Mesenchymal stem cell (in vitro differentiated cells and primary cell): ENCODE results near the gene ATF4.

Experiments
- DNase-seq: peaks from one replicate; pipeline ENCODE4 v3.0.0-alpha.2; 2013
- H2AFZ ChIP-seq: one replicate; pipeline ENCODE4 v1.6.1; 2013; ENCODE audit warnings: low read depth, mild to moderate bottlenecking, control low read depth, inconsistent platforms, low read length, moderate library complexity
- H2AK5ac ChIP-seq: 2 replicates; pipeline ENCODE4 v1.6.1; 2013; ENCODE audit warnings: low read length, moderate library complexity, mild to moderate bottlenecking, inconsistent platforms; ENCODE audit not compliant: severe bottlenecking
- H2BK120ac ChIP-seq: one replicate; pipeline ENCODE4 v1.6.1; 2013; ENCODE audit warnings: low read depth, mild to moderate bottlenecking, inconsistent platforms, low read length, moderate library complexity
- H2BK12ac ChIP-seq, 2 experiments: one replicate each; pipeline ENCODE4 v1.6.1; 2013; ENCODE audit warnings: inconsistent platforms in 2 of 2, low read length in 2 of 2, mild to moderate bottlenecking in 2 of 2, moderate library complexity in 2 of 2, control low read depth in 1 of 2
- H2BK15ac ChIP-seq: one replicate; pipeline ENCODE4 v1.6.1; 2013; ENCODE audit warnings: mild to moderate bottlenecking, low read depth, inconsistent platforms; ENCODE audit not compliant: poor library complexity, severe bottlenecking
- H2BK5ac ChIP-seq: 2 replicates; pipeline ENCODE4 v1.6.1; 2013; ENCODE audit warnings: low read depth, mild to moderate bottlenecking, low read length, control low read depth, inconsistent platforms; ENCODE audit not compliant: poor library complexity, severe bottlenecking
- H3K14ac ChIP-seq, 2 experiments: one replicate each; pipeline ENCODE4 v1.6.1; 2013; ENCODE audit warnings: inconsistent platforms in 2 of 2, low read length in 2 of 2, control low read depth in 1 of 2, mild to moderate bottlenecking in 1 of 2, moderate library complexity in 1 of 2
- H3K18ac ChIP-seq, 2 experiments: one replicate each; pipeline ENCODE4 v1.6.1; 2013; ENCODE audit warnings: inconsistent platforms in 2 of 2, low read length in 2 of 2, control low read depth in 1 of 2, low read depth in 1 of 2, mild to moderate bottlenecking in 1 of 2
- H3K23ac ChIP-seq, 2 experiments: one replicate each; pipeline ENCODE4 v1.6.1; 2013; ENCODE audit warnings: inconsistent platforms in 2 of 2, low read length in 2 of 2, mild to moderate bottlenecking in 2 of 2, moderate library complexity in 2 of 2, control low read depth in 1 of 2
- H3K27ac ChIP-seq: 2 replicates; pipeline ENCODE4 v1.5.1; 2013; ENCODE audit warnings: mild to moderate bottlenecking, moderate library complexity, low read length, control low read depth, inconsistent platforms; ENCODE audit not compliant: poor library complexity, severe bottlenecking
- H3K27me3 ChIP-seq, 2 experiments: 2 replicates each; pipeline versions ENCODE4 v1.6.1 to v1.7.0; 2013; ENCODE audit warnings: low read length in 2 of 2, mild to moderate bottlenecking in 2 of 2, moderate library complexity in 2 of 2, control low read depth in 1 of 2, inconsistent platforms in 1 of 2; ENCODE audit not compliant: control insufficient read depth in 1 of 2, insufficient read depth in 1 of 2
- H3K36me3 ChIP-seq, 2 experiments: 2 replicates each; pipeline versions ENCODE4 v1.6.1 to v1.7.0; 2013; ENCODE audit warnings: low read length in 2 of 2, control low read depth in 1 of 2, inconsistent platforms in 1 of 2, low read depth in 1 of 2, mild to moderate bottlenecking in 1 of 2; ENCODE audit not compliant: insufficient read depth in 2 of 2, control insufficient read depth in 1 of 2
- H3K4ac ChIP-seq, 2 experiments: one replicate each; pipeline ENCODE4 v1.6.1; 2013; ENCODE audit warnings: inconsistent platforms in 2 of 2, low read length in 2 of 2, mild to moderate bottlenecking in 2 of 2, moderate library complexity in 2 of 2, control low read depth in 1 of 2, low read depth in 1 of 2
- H3K4me1 ChIP-seq: 2 replicates; pipeline ENCODE4 v1.6.1; 2013; ENCODE audit warnings: low read depth, low read length, control low read depth; ENCODE audit not compliant: control insufficient read depth, insufficient read depth
- H3K4me2 ChIP-seq: 2 replicates; pipeline ENCODE4 v1.6.1; 2013; ENCODE audit warnings: low read length, mild to moderate bottlenecking, inconsistent platforms; ENCODE audit not compliant: poor library complexity, severe bottlenecking
- H3K4me3 ChIP-seq, 2 experiments: 2 replicates each; pipeline versions ENCODE4 v1.5.1 to v1.7.0; 2013; ENCODE audit warnings: low read length in 2 of 2, mild to moderate bottlenecking in 2 of 2, control low read depth in 1 of 2, low read depth in 1 of 2; ENCODE audit not compliant: insufficient read depth in 1 of 2
- H3K79me1 ChIP-seq: replicated peaks from 2 replicates; pipeline ENCODE4 v1.6.1; 2013; ENCODE audit warnings: mild to moderate bottlenecking, control low read depth, low read length, inconsistent platforms; ENCODE audit not compliant: poor library complexity, severe bottlenecking
- H3K9ac ChIP-seq: 2 replicates; pipeline ENCODE4 v1.7.0; 2013; ENCODE audit warnings: mild to moderate bottlenecking, low read length, moderate library complexity
- H3K9me3 ChIP-seq: 2 replicates; pipeline ENCODE4 v1.7.0; 2013; ENCODE audit warnings: mild to moderate bottlenecking, low read length; ENCODE audit not compliant: control insufficient read depth
- H4K8ac ChIP-seq: one replicate; pipeline ENCODE4 v1.6.1; 2013; ENCODE audit warnings: inconsistent platforms, mild to moderate bottlenecking, low read length, moderate library complexity
- H4K91ac ChIP-seq: one replicate; pipeline ENCODE4 v1.6.1; 2013; ENCODE audit warnings: mild to moderate bottlenecking, low read length, inconsistent platforms
- WGBS: methylation state at CpG from one replicate; pipeline ENCODE4 v1.1.7; 2013; ENCODE audit warnings: mixed read lengths; 5-methylcytosine and 5-hydroxymethylcytosine counted together

ATF4 gene

DNA sequence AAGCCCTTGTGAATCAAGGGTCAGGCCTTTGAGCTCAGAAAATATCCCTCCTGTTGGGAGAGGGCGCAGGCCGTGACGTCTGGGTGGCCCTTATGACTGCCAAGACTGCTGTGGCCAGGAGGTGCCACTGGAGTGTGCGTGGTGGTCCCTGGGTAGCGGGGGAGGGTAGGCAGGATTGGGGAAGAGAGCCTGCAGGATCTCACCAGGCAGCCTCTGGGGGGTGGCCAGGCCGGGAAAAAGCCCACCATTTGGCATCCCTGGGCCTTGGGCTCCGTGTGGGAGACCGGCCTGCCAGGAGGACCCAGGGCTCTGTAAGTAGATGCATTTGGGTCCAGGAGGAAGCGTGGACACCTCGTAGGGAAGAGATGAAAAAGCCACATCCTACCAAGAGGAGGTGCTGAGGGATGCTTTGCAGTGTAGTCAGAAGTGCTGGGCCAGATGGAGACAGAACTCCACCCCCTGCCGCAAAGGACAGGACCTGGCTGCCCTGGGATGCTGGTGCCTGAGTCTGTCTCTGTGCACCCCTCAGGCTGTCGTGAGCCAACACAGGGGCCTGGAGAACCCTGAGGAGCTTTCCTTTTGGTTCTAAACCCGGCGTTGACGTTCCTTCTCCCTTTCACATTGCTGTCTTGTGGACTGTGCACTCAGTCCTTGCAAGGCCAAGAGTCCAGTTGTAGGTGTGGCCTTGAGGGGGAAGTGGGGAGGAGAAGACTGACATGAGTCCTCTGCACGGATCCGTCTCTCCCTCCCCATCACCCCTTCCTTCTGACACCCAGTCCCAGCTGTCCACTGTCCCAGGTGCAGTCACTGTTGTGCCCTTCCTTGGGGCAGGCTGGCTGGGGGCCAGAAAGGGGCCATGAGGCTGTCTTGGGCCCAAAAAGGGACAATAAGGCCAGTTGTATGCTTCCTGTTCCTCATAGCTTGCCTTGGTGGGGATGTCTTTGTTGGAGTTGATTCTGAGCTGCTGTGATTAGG, 31.0 kb upstream of the ATF4 start:
- H4K91ac ChIP-seq: no peak overlapping the region
- peaks cover 0 to 9% of the 10 kb centered on the region in 2 experiments for H3K36me3 ChIP-seq
- H3K14ac ChIP-seq: no peak overlapping the region
- H3K4ac ChIP-seq: no peak overlapping the region
- no peak overlapping the region for H3K4me3 ChIP-seq
- no peak overlapping the region for H3K4me2 ChIP-seq
- H3K18ac ChIP-seq: no peak overlapping the region
- no peak overlapping the region for H3K9ac ChIP-seq
- no peak overlapping the region for H2BK15ac ChIP-seq
- peak overlapping the region; percentile 19 for H4K8ac ChIP-seq
- H3K27me3 ChIP-seq: no peaks in the 10 kb centered on the region
- no peaks in the 10 kb centered on the region for H3K4me1 ChIP-seq
- no peak overlapping the region for H3K27ac ChIP-seq
- 91% methylated on average over 14 of the region's 17 CpGs for WGBS
- no peak overlapping the region for H2AK5ac ChIP-seq
- no peaks in the 10 kb centered on the region for H3K79me1 ChIP-seq
- no peak overlapping the region for H2BK120ac ChIP-seq
- no peak for DNase-seq
- H2AFZ ChIP-seq: no peak overlapping the region
- no peak overlapping the region for H2BK5ac ChIP-seq
- no peaks in the 10 kb centered on the region for H3K9me3 ChIP-seq
- H2BK12ac ChIP-seq: no peak overlapping the region
- H3K23ac ChIP-seq: no peak overlapping the region

DNA sequence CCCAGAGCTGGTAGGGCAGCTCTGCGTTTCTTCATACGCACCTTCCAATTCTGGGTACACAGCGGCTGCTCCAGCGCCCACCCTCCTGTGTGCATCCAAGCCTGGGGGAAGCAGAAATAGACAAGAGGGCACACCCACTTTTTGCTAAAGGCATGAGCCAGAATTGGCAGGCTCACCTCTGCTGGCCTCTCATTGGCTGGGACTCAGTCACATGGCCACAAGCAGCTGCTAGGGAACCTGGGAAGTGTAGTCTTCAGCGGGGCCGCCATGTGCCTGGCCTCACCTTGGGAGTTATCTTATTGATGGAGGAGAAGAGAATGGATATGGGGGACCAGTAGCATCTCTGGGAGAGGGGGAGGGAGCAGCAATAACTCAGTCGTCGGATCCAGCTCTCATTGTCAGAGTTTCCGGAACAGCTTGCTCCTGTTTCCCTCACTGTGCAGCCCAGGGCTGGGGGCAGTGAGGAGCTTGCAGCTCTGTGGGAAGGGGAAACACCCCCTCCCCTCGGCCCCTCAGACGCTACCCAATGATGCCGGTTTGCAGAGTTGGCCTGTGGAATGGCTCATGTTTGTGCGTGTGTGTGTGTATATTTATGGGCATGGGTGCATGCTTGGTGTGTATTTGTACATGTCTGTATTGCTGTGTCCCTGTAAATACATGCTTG, 30.1 kb upstream of the ATF4 start:
- no peak overlapping the region for H2BK15ac ChIP-seq
- H3K79me1 ChIP-seq: no peaks in the 10 kb centered on the region
- no peak overlapping the region for H4K91ac ChIP-seq
- H3K4me1 ChIP-seq: no peaks in the 10 kb centered on the region
- H3K14ac ChIP-seq: no peak overlapping the region
- H3K27me3 ChIP-seq: no peaks in the 10 kb centered on the region
- peaks cover 0 to 9% of the 10 kb centered on the region in 2 experiments for H3K36me3 ChIP-seq
- no peak overlapping the region for H2AK5ac ChIP-seq
- H3K27ac ChIP-seq: no peak overlapping the region
- H3K4me3 ChIP-seq: no peak overlapping the region
- no peak overlapping the region for H2BK120ac ChIP-seq
- H4K8ac ChIP-seq: peak overlapping the region; percentile 27
- 64% methylated on average over 13 of the region's 13 CpGs for WGBS
- no peak overlapping the region for H3K4me2 ChIP-seq
- peak; percentile 46 for DNase-seq
- H2AFZ ChIP-seq: no peak overlapping the region
- H3K23ac ChIP-seq: no peak overlapping the region
- H3K9me3 ChIP-seq: no peaks in the 10 kb centered on the region
- no peak overlapping the region for H3K9ac ChIP-seq
- H2BK5ac ChIP-seq: no peak overlapping the region
- H3K4ac ChIP-seq: no peak overlapping the region
- no peak overlapping the region for H2BK12ac ChIP-seq
- no peak overlapping the region for H3K18ac ChIP-seq

DNA sequence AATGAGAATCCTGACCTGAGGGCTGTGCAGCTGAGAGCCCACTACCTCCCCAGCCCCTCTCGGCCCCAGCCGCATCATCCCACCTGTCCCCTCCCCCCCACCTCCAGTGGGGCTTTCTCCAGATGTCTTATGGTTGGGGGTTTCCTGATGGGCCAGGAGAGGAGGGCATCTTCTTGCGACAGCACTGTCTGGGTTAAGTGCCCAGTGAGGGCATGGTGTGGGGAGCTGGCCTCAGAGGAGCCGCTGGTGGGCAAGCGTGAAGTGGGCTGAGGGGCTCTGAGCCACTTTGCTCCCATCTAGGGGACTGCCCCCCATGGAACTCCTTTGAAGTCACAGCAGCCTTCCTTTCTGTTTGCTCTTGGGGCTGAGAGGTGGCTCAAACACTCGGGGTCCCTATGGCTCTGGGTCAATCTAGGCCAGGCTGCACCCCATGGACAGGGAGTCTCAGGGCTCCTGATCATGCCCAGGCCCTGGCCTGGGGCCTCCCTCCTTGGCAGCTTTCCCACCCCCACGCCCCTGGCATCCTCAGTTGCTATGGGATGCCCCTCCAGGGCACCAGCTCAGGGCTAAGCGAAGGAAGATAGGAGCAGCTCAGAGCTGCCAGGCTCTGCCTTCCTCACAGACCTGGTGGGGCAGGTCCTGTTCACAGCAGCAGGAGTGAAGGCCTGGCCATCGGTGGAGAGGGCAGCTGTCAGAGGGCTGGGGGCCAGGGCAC, 29.2 kb upstream of the ATF4 start:
- no peak overlapping the region for H3K9ac ChIP-seq
- no peak overlapping the region for H2BK15ac ChIP-seq
- H3K79me1 ChIP-seq: no peaks in the 10 kb centered on the region
- H3K36me3 ChIP-seq: peaks cover 0 to 9% of the 10 kb centered on the region in 2 experiments
- WGBS: 71% methylated on average over 7 of the region's 9 CpGs
- H3K14ac ChIP-seq: no peak overlapping the region
- no peak overlapping the region for H2BK5ac ChIP-seq
- no peak overlapping the region for H2BK12ac ChIP-seq
- H3K4me2 ChIP-seq: no peak overlapping the region
- no peak overlapping the region for H3K18ac ChIP-seq
- no peak overlapping the region for H3K4me3 ChIP-seq
- H3K27me3 ChIP-seq: no peaks in the 10 kb centered on the region
- H4K91ac ChIP-seq: no peak overlapping the region
- H3K27ac ChIP-seq: no peak overlapping the region
- H4K8ac ChIP-seq: no peak overlapping the region
- no peak overlapping the region for H2AFZ ChIP-seq
- no peak overlapping the region for H3K23ac ChIP-seq
- DNase-seq: no peak
- no peaks in the 10 kb centered on the region for H3K4me1 ChIP-seq
- no peak overlapping the region for H2BK120ac ChIP-seq
- no peaks in the 10 kb centered on the region for H3K9me3 ChIP-seq
- H2AK5ac ChIP-seq: no peak overlapping the region
- H3K4ac ChIP-seq: no peak overlapping the region

DNA sequence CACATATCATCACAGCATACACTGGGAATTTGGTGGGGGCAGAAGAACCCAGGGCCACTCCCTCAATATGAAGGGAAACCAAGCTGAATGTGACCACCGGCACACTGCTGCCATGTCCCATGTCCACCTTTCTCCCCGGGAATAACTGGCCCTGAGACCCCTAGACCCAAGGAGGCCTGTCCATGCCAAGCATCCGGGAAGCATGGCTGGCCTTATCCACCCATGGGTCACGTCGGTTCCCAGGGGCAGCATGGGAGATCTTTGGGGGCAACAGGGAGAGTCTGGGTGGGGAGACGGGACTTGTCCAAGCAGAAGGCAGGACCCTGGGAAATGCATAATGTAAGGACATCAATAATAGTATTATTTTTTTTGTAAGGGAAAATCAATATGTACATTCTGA, 28.7 kb upstream of the ATF4 start:
- no peak overlapping the region for H2AK5ac ChIP-seq
- H2BK15ac ChIP-seq: no peak overlapping the region
- H2BK5ac ChIP-seq: no peak overlapping the region
- peaks cover 2% of the 10 kb centered on the region for H3K4me1 ChIP-seq
- no peak overlapping the region for H2BK12ac ChIP-seq
- no peak overlapping the region for H2BK120ac ChIP-seq
- 76% methylated on average over 5 of the region's 6 CpGs for WGBS
- no peak overlapping the region for H2AFZ ChIP-seq
- no peak overlapping the region for H3K4me3 ChIP-seq
- no peaks in the 10 kb centered on the region for H3K27me3 ChIP-seq
- DNase-seq: no peak
- no peak overlapping the region for H3K4ac ChIP-seq
- H3K9me3 ChIP-seq: no peaks in the 10 kb centered on the region
- H3K18ac ChIP-seq: no peak overlapping the region
- H3K27ac ChIP-seq: no peak overlapping the region
- H4K91ac ChIP-seq: no peak overlapping the region
- no peak overlapping the region for H3K4me2 ChIP-seq
- H3K36me3 ChIP-seq: peaks cover 0 to 9% of the 10 kb centered on the region in 2 experiments
- no peaks in the 10 kb centered on the region for H3K79me1 ChIP-seq
- H3K9ac ChIP-seq: no peak overlapping the region
- H3K14ac ChIP-seq: no peak overlapping the region
- H4K8ac ChIP-seq: no peak overlapping the region
- H3K23ac ChIP-seq: no peak overlapping the region
